SJCRH30 (cell line): ENCODE measurements around the gene CHD9. TPM values are rescaled to one million over a fixed set of nuclear protein-coding genes. Genes with fewer than 3 reads are reported as not detected.
"Not testable (repeated sequence)": the region's sequence is repeated elsewhere in the genome, so short reads cannot be mapped to it uniquely, and the experiment has no call there.

Experiments used
- DNase-seq, 2 experiments: peaks; one replicate each; pipeline ENCODE4 v3.0.0-alpha.2; 2015 to 2020
- H3K27ac ChIP-seq: fragments of 250-450 bp; sonication (Bioruptor Pico); 2 replicates; pipeline ENCODE4 v1.5.1; 2020; ENCODE audit warnings: mild to moderate bottlenecking, moderate library complexity
- H3K27me3 ChIP-seq: fragments of 250-450 bp; sonication (Bioruptor Pico); 2 replicates; pipeline ENCODE4 v1.5.1; 2020; ENCODE audit warnings: mild to moderate bottlenecking, moderate library complexity
- H3K36me3 ChIP-seq: fragments of 250-450 bp; sonication (Bioruptor Pico); 2 replicates; pipeline ENCODE4 v1.5.1; 2020; ENCODE audit warnings: mild to moderate bottlenecking, moderate library complexity
- H3K4me1 ChIP-seq: fragments of 250-450 bp; sonication (Bioruptor Pico); 2 replicates; pipeline ENCODE4 v1.5.1; 2020; ENCODE audit warnings: mild to moderate bottlenecking, moderate library complexity
- H3K4me3 ChIP-seq: fragments of 250-450 bp; sonication (Bioruptor Pico); 2 replicates; pipeline ENCODE4 v1.5.1; 2020; ENCODE audit warnings: mild to moderate bottlenecking, moderate library complexity
- H3K9me3 ChIP-seq: fragments of 250-450 bp; sonication (Bioruptor Pico); replicated peaks from 2 replicates; pipeline ENCODE4 v1.5.1; 2020; ENCODE audit warnings: mild to moderate bottlenecking, moderate library complexity
- total RNA-seq: library from RNA; depleted of rRNA; stranded (reverse); fragments of >200 nt; shearing (Covaris generic); gene quantifications from 2 replicates; pipeline ENCODE4 v1.2.3, GENCODE V29; 2014

Gene CHD9
- total RNA-seq, 1 experiment from 2014 or later = 62.3 TPM

DNA sequence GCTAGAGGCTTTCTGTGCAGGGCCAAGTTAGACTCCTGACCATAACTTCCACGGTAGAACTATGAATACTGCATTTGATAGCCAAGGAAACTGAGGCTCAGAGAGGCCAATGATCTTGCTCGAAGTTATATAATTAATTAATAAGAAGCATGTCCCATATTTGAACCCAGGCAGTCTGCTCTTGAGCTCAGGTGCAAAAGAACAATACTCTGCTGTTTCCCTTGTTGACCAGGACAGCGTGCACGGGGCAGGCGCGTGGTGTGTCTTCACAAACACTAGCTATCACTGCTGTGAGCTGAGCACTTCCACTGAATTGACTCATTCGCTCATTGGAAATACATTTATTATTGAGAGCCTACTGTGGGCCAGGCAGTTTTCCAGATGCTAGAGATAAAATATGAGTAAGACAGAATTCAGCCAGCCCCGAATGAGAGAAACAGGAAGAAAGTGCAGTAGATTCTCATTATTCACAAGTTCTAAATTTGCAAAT is 1.6 kb downstream of the CHD9 start:
- H3K27ac ChIP-seq = no peak overlapping the region
- H3K27me3 ChIP-seq = no peaks in the 10 kb centered on the region
- DNase-seq = no peak
- no peaks in the 10 kb centered on the region for H3K36me3 ChIP-seq
- peak overlapping the region; percentile 83; the same call in 1 of the 2 replicates for H3K4me3 ChIP-seq
- H3K9me3 ChIP-seq = no peaks in the 10 kb centered on the region
- H3K4me1 ChIP-seq = peaks cover 3% of the 10 kb centered on the region; the same call in 1 of the 2 replicates

DNA sequence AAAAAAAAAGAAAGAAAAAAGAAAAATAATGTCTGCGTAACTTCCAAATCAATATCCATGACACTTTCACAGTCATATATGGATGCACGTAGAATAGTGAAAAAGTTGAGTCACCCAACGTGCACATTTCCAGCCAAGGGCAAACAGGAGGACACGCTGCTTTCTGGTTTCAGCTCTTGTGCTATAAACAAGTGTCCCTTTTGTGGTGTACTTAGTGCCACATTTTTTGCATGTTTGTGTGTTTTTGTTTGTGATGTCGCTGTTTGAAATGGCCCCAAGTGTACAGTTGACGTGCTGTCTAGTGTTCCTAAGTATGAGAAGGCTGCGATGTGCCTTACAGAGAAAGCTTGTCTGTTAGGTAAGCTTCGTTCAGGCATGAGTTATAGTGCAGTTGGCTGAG is 2.9 kb downstream of the CHD9 start:
- Histone ChIP-seq H3K4me1 (no peaks in the 10 kb centered on the region), H3K36me3 (no peaks in the 10 kb centered on the region), H3K4me3 (no peak overlapping the region), H3K9me3 (no peaks in the 10 kb centered on the region), H3K27me3 (no peaks in the 10 kb centered on the region), H3K27ac (no peak overlapping the region)
- no peak for DNase-seq

DNA sequence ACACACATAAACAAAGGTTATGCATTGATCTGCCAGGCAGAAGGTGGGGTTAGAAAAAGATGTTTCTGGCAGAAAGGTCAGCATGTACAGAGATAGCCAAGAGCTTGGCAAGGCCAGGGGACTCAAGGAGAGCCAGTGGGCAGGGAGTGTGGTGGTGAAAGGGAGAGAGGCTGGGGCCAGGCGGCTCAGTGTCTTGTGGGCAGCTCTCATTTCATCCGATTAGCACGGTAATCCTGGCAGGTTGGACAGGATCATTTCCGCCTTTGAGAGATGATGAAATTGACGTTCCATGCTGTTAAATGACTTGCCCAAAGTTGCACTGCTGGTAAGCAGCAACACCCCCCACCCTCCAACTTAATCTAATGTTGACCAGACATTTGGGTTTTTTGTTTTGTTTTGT is 3.6 kb downstream of the CHD9 start:
- H3K36me3 ChIP-seq = no peaks in the 10 kb centered on the region
- H3K4me1 ChIP-seq = no peaks in the 10 kb centered on the region
- H3K27me3 ChIP-seq = no peaks in the 10 kb centered on the region
- no peaks in the 10 kb centered on the region for H3K9me3 ChIP-seq
- H3K27ac ChIP-seq = no peak overlapping the region
- no peak for DNase-seq
- H3K4me3 ChIP-seq = no peak overlapping the region

DNA sequence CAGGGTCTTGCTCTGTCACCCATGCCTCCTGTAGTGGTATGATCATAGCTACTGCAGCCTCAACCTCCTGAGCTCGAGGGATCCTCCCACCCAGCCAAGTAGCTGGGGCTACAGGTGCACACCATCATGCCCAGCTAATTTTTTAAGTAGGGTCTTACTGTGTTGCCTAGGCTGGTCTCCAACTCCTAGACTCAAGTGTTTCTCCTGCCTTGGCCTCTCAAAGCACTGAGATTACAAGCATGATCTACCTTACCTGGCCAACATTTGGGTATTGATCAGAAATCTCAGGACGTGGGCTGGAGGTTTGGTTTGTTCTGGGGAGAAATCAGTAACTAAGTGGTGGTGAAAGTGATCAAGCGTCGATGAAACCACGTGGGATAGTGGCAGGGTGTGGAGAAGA is 4.1 kb downstream of the CHD9 start:
- DNase-seq = no peak
- Histone ChIP-seq H3K27ac (no peak overlapping the region), H3K4me3 (no peak overlapping the region), H3K27me3 (no peaks in the 10 kb centered on the region), H3K9me3 (no peaks in the 10 kb centered on the region), H3K4me1 (no peaks in the 10 kb centered on the region), H3K36me3 (no peaks in the 10 kb centered on the region)

DNA sequence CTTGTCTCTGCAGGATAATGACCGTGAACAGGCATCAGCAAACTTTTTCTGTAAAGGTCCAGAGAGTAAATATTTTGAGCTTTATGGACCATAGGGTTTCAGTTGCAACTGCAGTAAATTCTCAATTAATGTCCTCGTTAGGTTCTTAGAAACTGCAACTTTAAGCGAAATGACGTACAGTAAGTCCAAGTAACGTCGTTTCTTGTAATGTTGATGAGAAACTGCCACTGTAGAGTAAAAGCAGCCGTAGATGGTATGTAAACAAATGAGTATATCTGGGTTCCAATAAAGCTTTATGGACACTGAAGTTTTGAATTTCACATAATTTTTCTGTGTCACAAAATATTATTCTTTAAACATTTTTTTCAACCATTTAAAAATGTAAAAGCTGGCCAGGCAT is 4.9 kb downstream of the CHD9 start:
- Histone ChIP-seq H3K27me3 (no peaks in the 10 kb centered on the region), H3K36me3 (no peaks in the 10 kb centered on the region), H3K9me3 (no peaks in the 10 kb centered on the region), H3K4me1 (no peaks in the 10 kb centered on the region), H3K4me3 (no peak overlapping the region), H3K27ac (no peak overlapping the region)
- no peak for DNase-seq

DNA sequence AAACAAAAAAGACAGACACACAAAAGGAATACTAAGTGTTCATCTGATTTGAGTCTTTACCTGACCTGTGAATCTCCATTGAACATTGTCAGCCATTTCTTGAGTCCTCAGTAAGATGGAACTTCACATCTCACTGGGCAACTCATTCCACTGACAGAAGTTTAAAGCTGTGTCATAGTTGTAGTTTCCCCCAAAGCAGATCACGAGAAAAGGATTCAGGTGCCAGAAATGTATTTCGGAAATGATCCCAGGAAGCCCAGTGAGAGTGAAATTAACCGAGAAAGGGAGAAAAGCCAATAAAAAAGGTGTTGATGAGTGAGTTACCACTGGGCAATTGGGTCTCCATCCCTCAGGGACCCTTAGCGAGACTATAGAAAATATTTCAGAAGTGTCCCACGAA is 6.5 kb downstream of the CHD9 start:
- no peaks in the 10 kb centered on the region for H3K4me1 ChIP-seq
- H3K27ac ChIP-seq = no peak overlapping the region
- no peaks in the 10 kb centered on the region for H3K36me3 ChIP-seq
- no peak for DNase-seq
- no peak overlapping the region for H3K4me3 ChIP-seq
- no peaks in the 10 kb centered on the region for H3K9me3 ChIP-seq
- no peaks in the 10 kb centered on the region for H3K27me3 ChIP-seq

DNA sequence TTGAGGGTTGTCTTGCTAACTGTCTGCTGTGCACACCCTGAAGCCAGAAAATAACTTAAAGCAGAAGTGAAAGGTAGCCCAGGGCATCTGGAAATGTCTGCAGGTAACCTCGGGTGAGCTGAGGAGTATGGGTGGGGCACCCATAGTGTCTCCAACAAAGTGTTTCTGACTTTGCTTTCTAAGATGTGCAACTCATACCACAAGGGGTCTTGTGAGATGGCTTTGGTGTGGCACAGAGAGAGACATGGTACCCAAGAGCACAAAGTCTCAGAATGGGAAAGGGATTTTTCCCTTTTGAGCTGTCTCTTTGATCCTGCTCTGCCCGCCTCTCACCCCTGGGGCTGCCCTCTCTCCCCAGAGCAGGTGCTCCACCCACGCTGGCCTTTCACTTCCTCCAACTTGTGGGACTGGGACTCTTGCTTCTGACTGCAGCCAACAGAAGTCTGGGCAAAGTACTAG is 6.9 kb downstream of the CHD9 start:
- no peak for DNase-seq
- no peak overlapping the region for H3K27ac ChIP-seq
- no peak overlapping the region for H3K4me3 ChIP-seq

DNA sequence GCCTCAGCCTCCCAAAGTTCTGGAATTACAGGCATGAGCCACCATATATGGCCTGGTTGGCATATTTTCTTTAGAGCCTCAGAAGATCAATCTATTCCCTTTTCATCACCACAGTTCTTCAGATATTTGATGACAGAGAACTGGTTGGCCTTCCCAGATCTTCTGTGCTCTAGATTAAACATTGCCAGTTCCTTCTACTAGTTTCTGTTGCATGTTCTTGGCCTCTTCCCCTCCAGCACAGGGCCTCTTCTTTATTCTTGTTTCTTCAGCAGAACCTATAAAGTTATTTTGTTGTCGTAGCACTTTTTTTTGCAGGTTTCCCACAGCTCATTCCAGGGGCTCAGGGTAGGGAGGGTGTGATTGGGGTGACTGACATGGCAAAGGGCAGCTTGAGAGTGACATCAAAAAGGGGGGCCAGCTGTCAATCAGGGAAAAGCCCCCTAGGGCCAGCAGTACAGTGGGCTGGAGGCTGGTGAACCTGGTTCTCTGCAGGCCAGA is 9.3 kb downstream of the CHD9 start:
- H3K36me3 ChIP-seq = no peaks in the 10 kb centered on the region
- no peaks in the 10 kb centered on the region for H3K4me1 ChIP-seq
- H3K27ac ChIP-seq = no peak overlapping the region
- H3K4me3 ChIP-seq = no peak overlapping the region
- no peak for DNase-seq
- H3K27me3 ChIP-seq = no peaks in the 10 kb centered on the region
- H3K9me3 ChIP-seq = no peaks in the 10 kb centered on the region

More for the DNA sequence above, 6.9 kb downstream of the CHD9 start:
- no peaks in the 10 kb centered on the region for H3K4me1 ChIP-seq
- H3K36me3 ChIP-seq = no peaks in the 10 kb centered on the region
- no peaks in the 10 kb centered on the region for H3K27me3 ChIP-seq
- H3K9me3 ChIP-seq = no peaks in the 10 kb centered on the region

DNA sequence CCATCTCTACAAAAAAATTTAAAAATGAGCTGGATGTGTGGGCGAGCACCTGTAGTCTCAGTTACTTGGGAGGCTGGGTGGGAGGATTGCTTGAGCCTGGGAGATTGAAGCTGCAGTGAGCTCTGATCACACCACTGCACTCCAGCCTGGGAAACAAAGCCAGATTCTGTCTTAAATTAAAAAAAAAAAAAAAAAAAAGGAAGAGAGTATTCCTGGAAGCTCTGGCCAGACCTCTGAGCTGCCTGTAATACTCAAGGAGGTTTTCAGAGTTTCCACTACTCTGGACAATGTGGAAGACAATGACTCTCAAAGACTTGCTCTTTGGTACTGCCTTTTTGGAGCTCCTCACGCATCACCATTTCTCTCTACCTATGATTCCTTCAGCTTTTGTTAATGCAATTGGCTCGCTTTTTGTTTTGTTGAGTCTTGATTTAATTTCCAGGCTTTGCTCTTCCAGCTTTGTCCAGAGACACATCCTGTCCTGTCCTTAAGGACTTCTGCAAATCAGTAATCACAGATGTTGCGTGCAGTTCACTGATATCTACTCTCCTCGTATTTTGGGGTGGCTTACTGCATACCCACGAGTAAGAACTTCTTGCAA is 10.8 kb downstream of the CHD9 start:
- Histone ChIP-seq H3K27me3 (no peaks in the 10 kb centered on the region), H3K4me3 (no peak overlapping the region), H3K4me1 (no peaks in the 10 kb centered on the region), H3K27ac (no peak overlapping the region), H3K36me3 (peaks cover 6% of the 10 kb centered on the region; the same call in 1 of the 2 replicates), H3K9me3 (no peaks in the 10 kb centered on the region)
- no peak for DNase-seq

DNA sequence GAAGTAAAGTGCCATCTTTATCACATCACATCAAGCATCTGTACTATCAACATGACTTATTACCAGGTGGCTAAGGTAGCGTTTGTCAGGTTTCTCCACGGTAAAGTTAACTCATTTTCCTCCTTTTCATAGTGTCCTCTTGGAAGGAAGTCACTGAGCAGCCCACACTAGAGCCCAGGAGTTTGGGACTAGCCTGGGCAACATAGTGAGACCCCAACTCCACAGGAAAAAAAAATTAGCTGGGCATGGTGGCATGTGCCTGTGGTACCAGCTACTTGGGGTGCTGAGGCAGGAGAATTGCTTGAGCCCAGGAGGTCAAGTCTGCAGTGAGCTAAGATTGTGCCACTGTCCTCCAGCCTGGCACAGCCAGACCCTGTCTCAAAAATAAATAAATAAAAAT is 12.9 kb downstream of the CHD9 start:
- H3K27ac ChIP-seq = no peak overlapping the region
- peaks cover 6% of the 10 kb centered on the region; the same call in 1 of the 2 replicates for H3K36me3 ChIP-seq
- no peak for DNase-seq

DNA sequence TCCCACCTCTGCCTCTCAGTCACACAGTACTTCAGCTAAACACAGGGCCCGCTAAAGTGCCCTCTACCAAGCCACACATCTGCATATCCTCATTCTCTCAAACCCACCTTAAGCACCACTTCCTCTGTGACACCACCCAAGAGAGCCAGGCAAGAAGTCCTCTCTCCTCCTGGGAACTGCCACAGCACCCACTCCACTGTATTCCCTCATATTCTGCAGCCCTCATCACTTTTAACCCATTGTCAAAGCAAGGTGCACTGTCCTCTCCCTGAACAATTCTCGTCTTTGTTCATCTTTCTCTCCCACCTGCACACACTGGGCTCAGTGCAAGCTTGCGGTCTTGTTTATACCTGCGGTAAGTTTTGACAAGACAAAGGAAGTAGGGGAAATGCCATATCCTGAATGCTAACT is 13.6 kb downstream of the CHD9 start:
- H3K36me3 ChIP-seq = peaks cover 6% of the 10 kb centered on the region; the same call in 1 of the 2 replicates
- H3K27me3 ChIP-seq = no peaks in the 10 kb centered on the region
- no peak overlapping the region for H3K27ac ChIP-seq
- no peak overlapping the region for H3K4me3 ChIP-seq
- peaks cover 10% of the 10 kb centered on the region for H3K4me1 ChIP-seq
- H3K9me3 ChIP-seq = no peaks in the 10 kb centered on the region
- DNase-seq = no peak

More for the DNA sequence above, 12.9 kb downstream of the CHD9 start:
- H3K4me3 ChIP-seq = no peak overlapping the region
- H3K4me1 ChIP-seq = peaks cover 10% of the 10 kb centered on the region
- no peaks in the 10 kb centered on the region for H3K27me3 ChIP-seq
- no peaks in the 10 kb centered on the region for H3K9me3 ChIP-seq

DNA sequence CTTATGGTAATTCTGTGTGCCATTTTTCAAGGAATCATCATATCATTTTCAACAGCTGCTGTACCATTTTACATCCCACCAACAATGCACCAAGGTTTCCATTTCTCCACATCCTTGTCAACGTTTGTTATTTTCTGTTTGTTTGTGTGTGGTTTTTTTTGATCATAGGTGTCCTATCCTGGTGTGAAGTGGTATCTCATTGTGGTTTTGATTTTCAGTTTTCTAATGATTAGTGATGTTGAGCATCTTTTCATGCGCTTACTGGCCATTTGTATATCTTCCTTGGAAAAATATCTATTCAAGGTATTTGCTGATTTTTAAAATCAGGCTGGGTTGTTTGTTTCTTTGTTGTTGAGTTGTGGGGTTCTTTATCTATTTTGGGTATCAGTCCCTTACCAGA is 15.0 kb downstream of the CHD9 start:
- no peak for DNase-seq
- peaks cover 10% of the 10 kb centered on the region for H3K4me1 ChIP-seq
- H3K9me3 ChIP-seq = no peaks in the 10 kb centered on the region
- no peaks in the 10 kb centered on the region for H3K27me3 ChIP-seq
- no peak overlapping the region for H3K4me3 ChIP-seq
- no peak overlapping the region for H3K27ac ChIP-seq
- peaks cover 6% of the 10 kb centered on the region; the same call in 1 of the 2 replicates for H3K36me3 ChIP-seq

DNA sequence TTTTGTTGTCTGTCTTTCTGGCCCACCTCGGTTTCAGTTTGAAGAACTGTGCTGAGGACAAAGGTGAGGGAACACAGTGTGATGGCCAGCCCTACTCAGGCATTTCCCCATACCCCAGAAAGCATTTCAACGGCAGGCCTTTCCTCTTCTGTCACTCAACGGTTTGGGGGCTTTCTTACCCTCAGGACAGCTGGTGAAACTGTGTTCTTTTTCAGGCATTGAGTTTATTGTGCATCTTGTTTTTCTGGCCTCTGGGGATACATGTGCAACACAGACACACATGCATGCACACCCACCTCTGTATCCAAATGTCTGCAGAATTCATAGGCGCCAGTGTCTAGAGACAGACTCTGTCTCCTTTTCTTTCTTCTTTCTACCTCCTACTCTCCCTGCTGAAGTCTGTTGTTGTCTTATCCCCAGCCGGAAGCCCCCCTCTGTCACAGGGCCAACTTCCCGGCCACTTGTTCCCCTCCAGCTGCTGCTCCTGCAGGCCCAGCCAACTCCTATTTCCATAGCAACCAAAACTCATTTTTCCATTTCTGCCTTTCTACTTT is 17.0 kb downstream of the CHD9 start:
- no peak overlapping the region; the same call in 1 of the 2 replicates for H3K27ac ChIP-seq
- H3K4me3 ChIP-seq = no peak overlapping the region
- peaks cover 10% of the 10 kb centered on the region for H3K4me1 ChIP-seq
- no peaks in the 10 kb centered on the region for H3K9me3 ChIP-seq
- H3K36me3 ChIP-seq = peaks cover 6% of the 10 kb centered on the region; the same call in 1 of the 2 replicates
- DNase-seq = peak; percentile 79 to 83
- no peaks in the 10 kb centered on the region for H3K27me3 ChIP-seq

DNA sequence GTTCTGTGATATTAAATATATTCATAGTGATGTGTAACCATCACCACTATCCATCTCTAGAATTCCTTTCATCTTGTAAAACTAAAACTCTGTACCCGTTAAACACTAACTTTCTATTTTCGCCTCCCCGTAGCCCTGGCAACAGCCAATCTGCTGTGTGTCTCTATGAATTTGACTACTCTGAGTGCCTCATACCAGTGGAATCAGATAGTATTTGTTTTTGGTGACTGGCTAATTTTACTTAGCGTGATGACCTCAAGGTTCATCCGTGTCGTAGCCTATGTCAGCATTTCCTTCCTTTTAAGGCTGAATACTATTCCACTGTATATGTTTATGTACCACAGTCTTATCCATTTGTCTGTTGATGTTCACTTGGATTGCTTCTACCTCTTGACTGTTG is 18.2 kb downstream of the CHD9 start:
- no peak for DNase-seq
- Histone ChIP-seq H3K4me3 (no peak overlapping the region), H3K9me3 (no peaks in the 10 kb centered on the region), H3K27ac (no peak overlapping the region), H3K36me3 (peaks cover 6% of the 10 kb centered on the region; the same call in 1 of the 2 replicates), H3K27me3 (no peaks in the 10 kb centered on the region), H3K4me1 (peaks cover 10% of the 10 kb centered on the region)

DNA sequence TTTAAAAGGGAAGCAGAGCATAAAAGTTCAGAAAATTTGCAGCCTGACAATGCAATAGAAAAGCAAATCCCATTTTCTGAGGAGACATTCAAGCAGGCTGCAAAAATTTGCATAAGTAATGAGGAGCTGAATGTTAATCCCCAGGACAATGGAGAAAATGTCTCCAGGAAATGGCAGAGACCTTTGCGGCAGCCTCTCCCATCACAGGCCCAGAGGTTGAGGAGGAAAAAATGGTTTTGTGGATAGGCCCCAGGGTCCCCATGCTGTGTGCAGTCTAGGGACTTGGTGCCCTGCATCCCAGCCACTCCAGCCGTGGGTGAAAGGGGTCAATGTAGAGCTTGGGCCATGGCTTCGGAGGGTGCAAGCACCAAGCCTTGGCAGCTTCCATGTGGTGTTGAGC is 19.5 kb downstream of the CHD9 start:
- not testable (repeated sequence) for H3K27me3 ChIP-seq, H3K4me3 ChIP-seq, H3K4me1 ChIP-seq, H3K36me3 ChIP-seq, H3K27ac ChIP-seq, H3K9me3 ChIP-seq, DNase-seq
